ENCODE data around the gene INCENP.

The INCENP gene

GRCh38 chr11:62124186-62125113, 639 bp downstream of the INCENP start:
- peak in 1 of 2 experiments; percentile 45 for DNase-seq

GRCh38 chr11:62125316-62125715, 1.5 kb downstream of the INCENP start:
- no peak for DNase-seq

GRCh38 chr11:62125881-62126280, 2.1 kb downstream of the INCENP start:
- DNase-seq: no peak

GRCh38 chr11:62127426-62127825, 3.6 kb downstream of the INCENP start:
- no peak for DNase-seq

GRCh38 chr11:62127941-62128770, 4.3 kb downstream of the INCENP start:
- no peak for DNase-seq

- DNase-seq: no peak
Measured at GRCh38 chr11:62128835-62129234, 5.0 kb downstream of the INCENP start.

GRCh38 chr11:62129590-62130282, 5.9 kb downstream of the INCENP start:
- DNase-seq: no peak

GRCh38 chr11:62130283-62131169, 6.7 kb downstream of the INCENP start:
- DNase-seq: no peak

GRCh38 chr11:62131170-62131464, 7.3 kb downstream of the INCENP start:
- no peak for DNase-seq

GRCh38 chr11:62132191-62132590, 8.4 kb downstream of the INCENP start:
- no peak for DNase-seq

- no peak for DNase-seq
Measured at GRCh38 chr11:62132689-62133293, 9.0 kb downstream of the INCENP start.

- DNase-seq: no peak
Measured at GRCh38 chr11:62133328-62134065, 9.7 kb downstream of the INCENP start.

- peak; percentile 43 to 77 for DNase-seq
Measured at GRCh38 chr11:62137276-62137861, 13.6 kb downstream of the INCENP start.

GRCh38 chr11:62137881-62138629, 14.2 kb downstream of the INCENP start:
- no peak for DNase-seq

- no peak for DNase-seq
Measured at GRCh38 chr11:62138630-62139425, 15.0 kb downstream of the INCENP start.

GRCh38 chr11:62139526-62140303, 15.9 kb downstream of the INCENP start:
- no peak for DNase-seq

GRCh38 chr11:62140304-62141110, 16.7 kb downstream of the INCENP start:
- no peak for DNase-seq

Data from NCI-H2081 (cell line).